NCI-H748 (cell line): Measurements from ENCODE around the gene PNPLA3.
A peak's percentile ranks its signal among the peaks of the same experiment; 100 is the strongest.
"Not testable (repeated sequence)": the region's sequence is repeated elsewhere in the genome, so short reads cannot be mapped to it uniquely, and the experiment has no call there.

Experiments used
- DNase-seq: peaks from one replicate; lab custom pipeline; 2025; ENCODE audit not compliant: unreplicated experiment; lab: John Stamatoyannopoulos, UW

PNPLA3 gene

DNA sequence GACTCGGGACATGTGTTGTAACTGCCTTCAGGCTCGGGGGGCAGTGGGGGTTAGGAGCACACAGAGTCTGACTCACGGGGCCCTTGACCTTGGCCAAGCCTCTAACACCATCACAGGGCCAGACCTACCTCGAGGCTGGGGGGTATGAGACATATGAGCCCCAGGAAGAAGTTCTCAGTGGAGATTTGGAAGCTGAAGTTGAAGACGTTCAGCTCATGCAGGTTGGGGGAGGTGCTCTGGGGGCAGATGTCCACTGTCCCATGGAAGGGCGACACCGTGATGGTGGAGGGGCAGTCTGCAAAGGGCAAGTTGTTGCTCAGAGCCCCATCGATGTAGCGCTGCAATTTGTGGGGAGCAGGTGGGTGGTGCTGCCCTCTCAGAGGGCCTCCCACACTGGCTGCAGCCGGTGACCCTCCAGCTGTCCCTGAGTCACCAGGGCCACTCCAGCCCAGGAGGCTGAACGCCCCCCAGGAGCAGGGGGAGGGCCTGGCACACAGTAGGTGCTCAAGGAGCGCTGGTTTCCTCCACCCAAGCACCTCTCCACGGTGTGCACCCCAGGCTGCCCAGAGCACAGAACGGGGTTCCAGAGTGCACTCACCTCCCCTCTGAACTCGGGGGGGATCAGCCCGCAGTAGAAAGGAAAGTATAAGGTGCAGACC, 34.3 kb upstream of the PNPLA3 start:
- no peak for DNase-seq

DNA sequence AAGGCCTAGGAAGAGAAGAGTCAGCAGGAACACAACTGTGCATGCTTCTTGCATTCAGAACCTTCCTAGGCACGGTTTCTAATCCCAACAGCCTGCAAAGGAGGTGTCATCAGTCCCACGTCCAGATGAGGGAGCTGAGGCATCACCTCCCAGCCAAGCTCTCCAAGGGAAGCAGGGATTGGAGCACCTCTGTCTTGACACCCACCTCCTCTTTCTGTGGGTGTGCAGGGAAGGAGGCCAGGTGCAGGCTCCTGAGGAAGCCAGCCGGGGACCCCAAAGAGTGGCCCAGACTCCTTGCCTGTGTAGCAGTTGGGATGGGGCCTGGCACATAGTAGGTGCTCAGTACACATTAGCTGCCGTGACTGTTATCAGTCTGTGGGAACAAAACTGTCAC, 33.7 kb upstream of the PNPLA3 start:
- no peak for DNase-seq

DNA sequence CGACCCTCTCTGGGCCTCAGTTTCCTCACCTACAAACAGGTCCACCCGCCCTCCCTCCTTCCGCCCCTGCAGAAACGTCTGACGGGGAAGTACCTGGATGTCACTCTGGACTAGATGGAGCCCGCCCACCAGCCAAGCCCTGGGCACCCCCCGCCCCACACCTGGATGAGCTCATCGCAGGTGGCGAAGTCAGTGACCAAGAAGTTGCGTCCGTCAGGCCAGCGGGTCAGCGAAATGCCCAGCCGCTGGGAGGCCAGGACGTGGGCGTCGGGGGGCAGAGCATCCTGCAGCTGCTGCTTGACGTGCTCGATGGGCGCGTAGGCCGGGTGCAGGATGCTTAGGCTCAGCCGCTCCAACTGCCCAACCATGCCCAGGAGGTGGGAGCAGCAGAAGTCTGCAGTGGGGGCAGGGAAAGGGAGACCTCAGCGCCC, 32.7 kb upstream of the PNPLA3 start:
- peak; percentile 41 for DNase-seq

DNA sequence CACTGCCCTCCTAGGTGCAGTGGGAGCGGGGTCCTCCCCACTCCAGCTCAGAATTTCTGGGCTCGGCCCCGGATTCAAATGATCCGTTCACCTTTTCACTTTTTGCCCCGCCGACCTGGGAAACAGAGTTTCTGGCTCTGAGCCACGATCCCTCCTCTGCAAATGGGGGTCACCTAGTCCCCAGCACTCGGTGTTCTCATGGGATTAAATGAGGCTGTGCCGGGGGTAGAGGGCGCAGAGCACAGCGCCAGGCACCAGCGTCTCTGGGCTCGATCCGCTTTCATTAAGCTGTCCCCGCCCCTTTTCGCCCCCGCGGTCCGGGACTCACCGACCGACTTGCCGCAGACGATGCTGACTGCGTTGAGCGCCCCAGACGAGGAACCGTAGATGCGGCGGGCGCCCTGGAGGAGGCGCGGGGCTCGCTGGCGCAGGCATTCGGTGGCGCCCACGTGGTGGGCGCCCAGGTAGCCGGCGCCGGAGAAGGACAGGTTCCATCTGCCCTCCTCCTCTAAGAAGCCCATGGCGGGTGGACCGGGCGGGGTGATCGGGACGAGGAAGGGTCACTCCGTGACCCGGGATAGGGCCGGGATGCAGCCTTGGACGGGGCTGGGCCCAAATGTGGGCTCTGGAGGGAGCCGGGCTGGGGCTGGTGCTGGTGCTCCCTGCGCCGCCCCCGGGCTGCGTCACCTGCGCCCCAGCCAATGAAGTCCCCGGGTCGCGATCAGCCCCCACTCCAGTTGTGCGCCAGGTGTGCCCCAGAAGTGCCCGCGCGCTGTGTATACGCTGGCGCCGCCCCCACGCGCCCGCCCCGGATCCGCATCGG, 32.0 kb upstream of the PNPLA3 start, which contains the start of gene PNPLA5:
PNPLA5 (minus strand) TSS at position 654 of the 823 bp plus-strand sequence; CDS start at position 521, 133 bp downstream.
- peak; percentile 55 for DNase-seq

DNA sequence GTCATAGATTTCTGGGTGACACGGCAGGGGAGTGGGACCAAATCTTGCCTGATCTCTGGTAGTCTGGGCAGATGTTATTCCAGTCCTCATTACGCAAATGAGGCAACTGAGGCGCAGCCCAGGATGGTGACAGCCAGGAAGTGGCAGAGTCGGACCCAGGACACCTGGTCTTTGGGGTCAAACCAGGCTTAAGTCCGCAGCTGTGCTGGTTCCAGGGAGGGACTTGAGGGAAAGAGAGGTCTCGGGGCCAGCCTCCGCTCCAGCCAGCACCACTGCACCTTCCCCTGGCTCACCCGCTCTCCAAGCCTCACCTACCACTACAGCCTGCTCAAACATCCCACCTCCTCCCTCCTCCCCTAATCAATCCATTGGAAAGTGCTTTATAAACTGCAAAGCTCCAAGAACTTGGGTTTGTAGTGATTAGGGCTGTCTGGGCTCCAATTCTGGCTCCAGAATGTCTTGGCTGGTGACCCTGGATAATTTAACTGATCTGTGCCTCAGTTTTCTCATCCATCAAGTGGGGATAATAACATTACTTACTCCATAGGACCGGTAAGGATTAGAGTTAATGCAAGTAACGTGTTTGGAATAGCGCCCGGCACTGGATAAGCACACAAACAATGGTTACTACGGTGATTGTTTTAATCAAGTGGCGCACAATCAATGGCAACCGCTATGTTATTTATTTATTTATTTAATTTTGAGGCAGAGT, 31.3 kb upstream of the PNPLA3 start:
- peak; percentile 45 for DNase-seq

DNA sequence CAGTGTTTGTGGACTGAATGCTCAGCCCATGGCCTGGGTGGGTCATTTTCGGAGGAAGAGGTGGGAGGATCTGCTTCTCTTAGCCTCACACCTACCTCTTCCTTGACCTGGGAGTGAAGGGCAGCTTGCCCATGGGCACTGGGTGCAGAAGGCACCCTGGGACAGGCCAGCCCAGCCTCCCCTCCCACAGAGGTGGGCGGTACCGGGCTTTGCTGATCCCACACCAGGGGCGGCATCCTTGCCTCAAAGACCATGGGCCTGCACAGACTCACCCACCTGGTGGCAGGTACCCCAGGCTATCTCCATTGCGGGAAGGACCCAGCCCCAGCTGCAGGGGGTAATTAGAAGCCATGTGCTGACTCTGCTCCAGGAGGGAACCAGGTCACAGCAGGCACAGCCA, 30.3 kb upstream of the PNPLA3 start:
- no peak for DNase-seq

DNA sequence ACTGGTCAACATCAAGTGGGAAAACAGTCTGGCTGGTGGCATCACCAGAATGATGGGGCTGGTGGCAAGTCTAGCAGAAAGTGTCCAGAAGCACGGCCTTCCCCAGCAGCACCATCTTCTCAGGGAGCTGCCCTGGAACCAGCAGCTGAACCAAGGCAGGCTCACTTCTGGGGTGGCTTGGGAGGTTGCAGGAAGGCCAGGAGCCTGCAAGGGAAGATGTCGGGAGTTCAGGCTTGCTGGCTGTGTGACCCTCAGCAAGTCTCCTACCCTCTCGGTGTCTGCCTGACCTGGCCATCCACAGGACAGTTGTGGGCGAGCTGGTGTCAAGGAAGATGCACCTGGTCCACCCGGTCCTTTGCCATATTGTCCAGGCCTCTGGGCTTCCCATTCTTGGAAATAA, 29.5 kb upstream of the PNPLA3 start:
- DNase-seq, result no peak

DNA sequence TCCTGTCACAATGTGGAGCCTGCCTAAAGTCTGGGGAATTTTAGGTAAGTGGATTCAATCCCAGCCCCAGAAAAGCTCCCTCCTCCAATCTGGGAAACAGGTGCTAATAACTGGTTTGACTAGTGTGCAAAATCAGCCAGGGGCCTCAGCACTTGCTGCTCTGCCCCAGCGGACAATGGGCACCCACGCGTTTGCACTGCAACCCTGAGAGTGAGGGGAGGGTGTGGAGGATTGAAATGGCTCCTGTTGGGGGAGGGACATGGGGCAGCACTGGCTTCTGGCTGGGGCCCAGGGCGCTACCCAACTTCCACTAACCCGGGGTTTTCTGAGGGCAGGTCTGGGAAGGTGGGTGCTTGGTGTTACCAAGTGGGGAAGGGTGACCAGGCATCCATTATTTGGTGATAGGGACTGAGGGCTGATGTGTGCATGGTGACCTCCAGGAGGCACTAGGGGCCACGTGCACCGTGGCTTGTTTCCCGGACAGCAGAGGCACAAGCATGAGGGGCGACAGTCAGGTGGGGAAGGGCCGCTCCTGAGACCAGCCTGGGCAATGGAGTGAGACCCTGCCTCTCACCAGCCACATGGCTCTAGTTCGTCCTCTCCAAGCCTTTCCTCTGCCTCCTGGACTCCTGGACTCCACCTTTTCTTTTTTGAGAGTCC, 27.5 kb upstream of the PNPLA3 start:
- no peak for DNase-seq

DNA sequence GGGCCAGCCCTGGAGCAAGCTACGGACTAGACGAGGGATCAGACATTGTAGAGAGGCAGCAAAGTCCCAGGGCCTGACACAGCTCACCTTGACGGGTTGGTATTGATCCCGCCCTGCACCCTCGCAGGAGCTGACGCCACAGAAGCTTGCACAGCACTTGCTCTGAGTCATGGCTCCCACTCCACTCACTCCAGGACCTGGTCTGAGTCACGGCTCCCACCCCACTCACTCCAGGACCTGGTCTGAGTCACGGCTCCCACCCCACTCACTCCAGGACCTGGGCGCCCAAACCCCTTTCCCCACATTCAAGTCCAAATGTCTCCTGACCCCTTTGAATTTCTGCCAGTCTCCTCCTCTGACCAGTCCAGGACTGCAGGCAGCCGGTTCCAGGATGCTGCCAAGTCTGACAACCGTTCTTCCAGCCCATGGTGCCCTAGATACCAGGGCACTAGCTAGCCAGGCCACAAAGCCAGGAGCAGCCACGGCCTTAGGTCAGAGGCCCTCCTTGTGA, 25.8 kb upstream of the PNPLA3 start:
- DNase-seq, result no peak

DNA sequence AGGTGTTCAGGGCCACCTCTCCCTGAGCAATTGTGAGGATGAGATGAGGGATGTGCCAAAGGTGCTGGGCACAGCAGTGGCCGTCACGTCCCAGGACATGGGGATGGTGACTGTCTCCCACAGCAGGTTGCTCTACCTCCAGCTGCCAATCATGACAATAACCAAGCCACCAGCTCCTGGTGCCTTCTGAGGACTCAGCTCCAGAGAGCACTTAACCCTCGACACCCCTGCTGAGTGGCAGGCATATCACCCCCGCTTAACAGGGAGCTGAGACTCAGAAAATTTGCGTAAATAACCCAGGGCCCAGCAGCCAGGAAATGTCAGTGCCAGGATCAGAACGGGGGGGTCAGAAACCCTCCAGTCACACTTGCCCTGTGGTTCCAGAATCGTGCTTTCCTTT, 23.4 kb upstream of the PNPLA3 start:
- DNase-seq, result no peak

DNA sequence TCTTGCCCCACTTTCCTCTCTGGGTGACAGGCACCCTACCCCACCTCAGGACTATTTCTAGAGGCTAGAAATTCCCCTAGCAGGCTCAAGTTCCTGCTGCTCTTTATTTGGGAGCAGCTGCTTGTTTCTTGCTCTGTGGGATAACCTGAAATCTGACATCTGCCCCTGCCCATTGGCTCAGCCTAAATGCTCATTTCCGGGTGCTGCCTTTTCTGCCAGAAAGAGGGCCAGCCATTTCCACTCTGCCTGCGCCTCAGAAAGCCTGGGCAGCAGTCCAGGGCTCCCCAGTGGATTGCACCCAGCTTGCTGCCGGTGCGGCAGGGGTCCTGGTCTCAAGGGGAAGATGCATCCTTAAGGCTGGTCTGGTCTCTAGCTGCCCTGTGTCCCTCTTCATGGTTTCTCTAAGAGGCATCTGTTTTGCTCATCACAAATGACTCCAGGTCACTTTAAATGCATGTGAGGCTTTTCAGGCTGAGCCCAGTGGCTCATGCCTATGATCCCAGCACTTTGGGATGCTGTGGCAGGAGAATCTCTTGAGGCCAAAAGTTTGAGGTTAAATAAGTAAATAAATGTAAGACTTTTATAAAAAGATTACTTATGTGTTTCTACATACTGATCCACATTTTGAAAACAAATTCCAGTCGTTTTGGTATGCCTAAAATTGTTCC, 21.5 kb upstream of the PNPLA3 start:
- DNase-seq, result no peak

DNA sequence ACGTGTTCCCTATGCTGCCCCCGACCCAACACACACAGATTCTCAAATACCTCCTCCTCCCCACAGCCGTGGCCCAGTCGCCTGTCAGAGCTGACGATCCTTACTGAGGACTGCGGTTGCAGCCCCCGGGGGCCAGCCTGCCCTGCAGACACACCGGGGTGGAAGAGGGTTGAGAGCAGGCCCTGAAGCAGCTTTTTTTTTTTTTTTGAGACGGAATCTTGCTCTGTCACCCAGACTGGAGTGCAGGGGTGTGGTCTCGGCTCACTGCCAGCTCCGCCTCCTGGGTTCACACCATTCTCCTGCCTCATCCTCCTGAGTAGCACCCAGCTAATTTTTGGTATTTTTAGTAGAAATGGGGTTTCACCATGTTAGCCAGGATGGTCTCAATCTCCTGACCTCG, 20.6 kb upstream of the PNPLA3 start:
- DNase-seq, result not testable (repeated sequence)

DNA sequence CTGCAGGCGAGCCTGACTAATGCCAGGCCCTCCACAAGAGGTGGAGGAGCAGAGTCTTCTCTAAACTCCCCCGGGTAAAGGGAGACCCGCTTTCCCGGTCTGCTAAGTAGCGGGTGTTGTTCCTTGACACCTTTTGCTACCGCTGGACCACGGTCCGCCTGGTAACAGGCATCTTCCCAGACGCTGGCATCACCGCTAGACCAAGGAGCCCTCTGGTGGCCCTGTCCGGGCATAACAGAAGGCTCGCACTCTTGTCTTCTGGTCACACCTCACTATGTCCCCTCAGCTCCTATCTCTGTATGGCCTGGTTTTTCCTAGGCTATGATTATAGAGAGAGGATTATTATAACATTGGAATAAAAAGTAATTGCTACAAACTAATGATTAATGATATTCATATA, 19.2 kb upstream of the PNPLA3 start:
- DNase-seq, result peak; percentile 15

DNA sequence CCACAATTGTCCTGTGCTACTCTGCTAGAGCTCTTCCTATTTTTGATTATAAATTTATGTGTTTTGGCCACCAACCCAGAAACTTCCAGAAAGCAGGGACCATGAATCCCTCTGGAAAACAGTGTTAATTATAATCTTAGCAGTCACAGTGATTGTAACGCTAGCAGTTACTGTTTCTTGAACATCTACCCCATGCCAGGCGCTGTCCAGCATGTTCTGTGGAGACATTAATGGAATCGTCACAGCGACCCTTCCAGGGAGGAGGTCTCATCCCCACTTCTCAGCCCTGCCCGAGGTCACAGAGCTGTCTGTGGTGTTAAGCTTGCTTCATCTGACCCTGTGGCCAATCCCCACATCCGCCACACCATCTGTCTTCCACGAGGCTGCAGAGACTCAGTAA, 17.9 kb upstream of the PNPLA3 start:
- DNase-seq, result no peak

DNA sequence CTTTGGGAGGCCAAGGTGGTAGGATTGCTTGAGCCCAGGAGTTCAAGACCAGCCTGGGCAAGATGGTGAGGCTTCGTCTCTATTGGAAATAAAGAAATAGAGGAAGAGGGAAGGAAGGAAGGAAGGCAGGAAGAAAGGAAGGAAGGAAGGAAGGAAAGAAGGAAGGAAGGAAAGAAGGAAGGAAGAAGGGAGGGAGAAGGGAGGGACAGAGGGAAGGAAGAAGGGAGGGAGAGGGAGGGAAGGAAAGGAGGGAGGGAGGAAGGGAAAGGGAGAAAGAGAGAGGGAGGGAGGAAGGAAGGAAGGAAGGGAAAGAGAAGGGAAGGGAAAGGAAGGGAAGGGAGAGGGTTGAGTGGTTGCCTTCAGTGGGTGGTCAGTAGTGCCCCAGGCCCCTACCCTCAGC, 13.9 kb upstream of the PNPLA3 start:
- no peak for DNase-seq

DNA sequence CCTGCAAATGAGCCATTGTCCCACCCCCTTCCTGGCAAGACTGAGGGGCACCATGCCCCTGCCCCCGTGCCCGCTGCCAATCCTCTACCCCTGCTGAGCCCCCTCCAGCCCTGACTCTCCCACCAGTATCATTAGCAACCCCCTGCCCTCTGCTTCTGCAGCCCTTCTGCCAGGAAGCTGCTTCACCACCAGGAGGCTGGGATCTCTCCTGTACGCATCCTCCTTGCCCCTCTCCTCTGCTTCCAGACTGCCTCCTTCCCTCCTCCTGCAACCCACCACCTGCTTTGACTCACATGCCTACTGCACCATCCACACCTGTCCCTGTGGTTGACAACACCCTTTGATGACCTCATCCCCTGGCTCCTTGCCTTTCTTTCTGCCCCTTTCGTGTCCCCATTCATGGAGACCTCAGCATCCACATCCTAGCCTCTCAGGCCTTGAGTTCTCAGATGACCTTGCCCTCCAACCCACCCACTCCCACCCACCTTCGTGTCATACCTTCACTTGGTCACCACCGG, 13.4 kb upstream of the PNPLA3 start:
- DNase-seq, result no peak

DNA sequence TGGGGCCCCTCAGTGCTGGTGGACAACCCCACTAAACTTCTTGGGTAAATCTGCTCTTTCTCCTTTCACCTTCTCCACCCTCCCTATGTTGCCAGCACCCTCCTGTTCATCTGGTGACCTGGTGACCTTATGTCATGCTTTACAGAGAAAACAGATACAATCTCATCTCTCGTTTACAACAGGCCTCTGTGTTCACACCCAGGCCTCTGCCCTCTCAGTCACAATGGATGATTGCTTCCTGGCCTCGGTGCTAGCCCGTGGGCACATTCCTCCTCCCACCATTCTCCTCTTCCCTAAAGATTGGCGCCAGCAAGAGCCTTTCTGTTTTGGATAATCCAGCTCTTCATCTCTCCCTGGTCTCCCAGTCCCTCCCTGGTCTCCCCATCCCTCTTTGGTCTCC, 12.3 kb upstream of the PNPLA3 start:
- DNase-seq, result no peak

DNA sequence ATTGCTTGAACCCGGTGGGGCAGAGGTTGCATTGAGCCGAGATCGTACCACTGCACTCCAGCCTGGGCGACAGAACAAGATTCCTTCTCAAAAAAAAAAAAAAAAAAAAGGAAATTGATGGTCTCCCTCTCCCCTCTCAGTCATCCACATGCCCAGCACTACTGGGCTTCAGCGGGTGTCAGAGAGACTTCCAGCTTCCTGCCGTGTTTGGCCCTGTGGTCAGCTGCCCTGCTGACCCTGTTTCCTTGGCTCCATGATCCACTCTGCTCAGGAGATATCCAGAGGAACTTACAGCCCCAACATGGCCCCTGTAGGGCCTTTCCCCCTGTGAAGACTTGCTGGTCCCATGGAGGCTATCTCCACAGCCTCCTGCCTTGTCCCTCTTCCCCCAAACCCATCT, 6.1 kb upstream of the PNPLA3 start:
- DNase-seq, result no peak

DNA sequence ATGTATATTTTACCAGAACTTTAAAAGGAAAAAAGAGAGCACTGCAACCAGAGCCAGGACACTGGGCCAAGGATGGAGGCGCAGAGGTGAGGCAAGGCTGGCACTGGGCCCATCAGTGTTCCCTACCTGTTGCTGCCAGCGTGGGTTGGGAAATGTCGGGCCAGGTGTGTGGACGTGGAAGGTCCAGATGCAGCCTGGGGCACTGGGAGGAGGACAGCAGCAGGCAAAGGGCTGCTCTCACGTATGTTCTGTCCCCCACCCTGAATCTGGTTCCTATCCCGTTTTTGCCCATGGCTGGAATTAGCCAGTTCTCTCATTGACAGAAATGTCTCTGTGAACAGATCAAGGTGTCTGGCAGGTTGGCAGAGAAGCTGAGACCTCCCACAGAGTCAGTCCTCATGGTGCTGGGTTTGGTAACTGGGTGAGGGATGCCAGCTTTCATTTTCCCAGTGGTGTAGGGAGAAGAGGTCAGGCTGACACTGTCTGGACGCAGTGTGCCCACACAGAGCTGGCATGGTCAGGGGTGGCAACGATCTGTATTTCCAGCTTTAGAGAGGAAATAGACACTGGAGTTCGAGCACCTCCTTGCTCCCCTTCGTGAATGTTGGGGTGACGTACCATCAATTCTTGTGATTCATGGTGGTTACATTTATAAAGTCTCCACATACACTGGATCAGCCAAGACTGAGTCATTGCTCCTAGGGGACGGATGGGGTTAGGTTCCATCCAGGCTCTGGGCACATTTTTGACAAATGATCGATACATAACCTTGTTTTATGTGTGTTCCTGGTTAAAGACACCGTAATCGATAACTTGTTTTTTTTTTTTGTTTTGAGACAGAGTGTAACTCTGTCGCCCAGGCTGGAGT, 4.3 kb upstream of the PNPLA3 start:
- DNase-seq, result no peak
